HG03064 (cell line): ENCODE results near the gene PPP1R16B.
A peak's percentile ranks its signal among the peaks of the same experiment; 100 is the strongest.

Source experiments
- ATAC-seq: cut with Tn5 transposase; IDR thresholded peaks from one replicate; pipeline ENCODE4 v1.9.1; 2021; ENCODE audit warnings: low read depth; ENCODE audit not compliant: unreplicated experiment

The PPP1R16B gene

DNA sequence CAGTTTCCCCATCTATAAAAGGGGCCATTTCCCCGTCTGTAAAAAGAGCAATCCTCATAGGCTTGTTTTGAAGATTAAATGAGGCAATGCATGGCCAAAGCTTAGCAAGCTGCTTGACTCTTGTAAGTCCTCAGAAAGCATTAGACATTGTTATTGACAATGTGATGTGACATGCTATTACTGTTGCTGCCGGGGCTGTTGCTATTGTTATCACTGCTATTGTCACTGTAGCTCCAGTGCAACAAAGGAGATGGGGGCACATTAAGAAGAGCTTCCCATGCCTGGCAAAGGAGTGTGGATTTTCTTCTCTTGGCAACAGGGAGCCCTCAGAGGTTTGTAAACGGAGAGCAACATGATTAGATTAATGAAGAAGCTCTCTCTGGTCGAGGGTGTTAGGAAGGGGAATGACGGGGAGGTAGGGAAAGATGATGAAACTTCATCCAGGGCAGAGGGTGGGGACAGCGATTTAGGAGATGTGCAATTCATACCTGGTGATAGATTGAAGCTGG, 87.6 kb downstream of the PPP1R16B start:
- peak; percentile 5 for ATAC-seq

GRCh38 chr20:38893565-38894090, 88.1 kb downstream of the PPP1R16B start:
- ATAC-seq, result no peak

GRCh38 chr20:38894091-38894847, 88.8 kb downstream of the PPP1R16B start:
- no peak for ATAC-seq

- ATAC-seq, result no peak
Observed at GRCh38 chr20:38895098-38895949, 89.8 kb downstream of the PPP1R16B start.

DNA sequence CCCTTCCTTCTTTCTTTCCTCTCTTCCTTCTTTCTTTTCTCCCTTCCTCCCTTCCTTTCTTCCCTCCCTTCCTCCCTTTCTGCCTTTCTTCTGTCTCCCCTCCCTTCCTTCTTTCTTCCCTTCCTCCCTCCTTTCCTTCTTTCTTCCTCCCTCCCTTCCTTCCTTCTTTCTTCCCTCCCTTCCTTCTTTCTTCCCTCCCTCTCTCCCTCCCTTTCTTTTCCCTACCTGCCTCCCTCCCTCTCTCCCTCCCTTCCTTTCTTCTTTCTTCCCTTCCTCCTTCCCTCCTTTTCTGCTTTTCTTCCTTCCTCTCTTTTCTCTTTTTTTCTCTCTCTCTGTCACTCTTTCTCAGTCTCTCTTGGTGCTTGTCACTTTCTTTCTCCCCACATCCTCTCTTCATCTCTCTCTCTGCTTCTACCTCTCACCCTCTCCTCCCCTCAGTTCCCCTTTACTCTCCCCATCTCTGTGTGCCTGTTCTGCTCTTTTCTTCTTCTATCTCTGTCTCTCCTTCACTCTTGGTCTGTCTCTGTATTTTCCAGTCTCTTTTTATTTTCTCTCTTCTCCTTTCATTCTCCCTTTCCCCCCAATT, 90.6 kb downstream of the PPP1R16B start:
- ATAC-seq, result no peak

DNA sequence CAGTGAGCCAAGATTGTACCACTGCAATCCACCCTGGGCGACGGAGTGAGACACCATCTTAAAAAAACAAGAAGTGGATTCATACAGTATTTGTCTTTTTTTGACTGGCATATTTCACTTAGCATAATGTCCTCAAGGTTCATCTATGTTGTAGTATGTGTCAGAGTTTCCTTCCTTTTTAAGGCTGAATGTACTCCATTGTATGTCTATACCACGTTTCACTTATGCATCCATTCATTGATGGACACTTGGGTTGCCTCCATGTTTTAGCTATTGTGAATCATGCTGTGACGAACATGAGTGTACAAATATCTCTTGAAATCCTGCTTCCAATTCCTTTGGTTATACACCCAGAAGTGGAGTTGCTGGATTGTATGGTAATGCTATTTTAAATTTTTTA, 91.8 kb downstream of the PPP1R16B start:
- ATAC-seq, result no peak

DNA sequence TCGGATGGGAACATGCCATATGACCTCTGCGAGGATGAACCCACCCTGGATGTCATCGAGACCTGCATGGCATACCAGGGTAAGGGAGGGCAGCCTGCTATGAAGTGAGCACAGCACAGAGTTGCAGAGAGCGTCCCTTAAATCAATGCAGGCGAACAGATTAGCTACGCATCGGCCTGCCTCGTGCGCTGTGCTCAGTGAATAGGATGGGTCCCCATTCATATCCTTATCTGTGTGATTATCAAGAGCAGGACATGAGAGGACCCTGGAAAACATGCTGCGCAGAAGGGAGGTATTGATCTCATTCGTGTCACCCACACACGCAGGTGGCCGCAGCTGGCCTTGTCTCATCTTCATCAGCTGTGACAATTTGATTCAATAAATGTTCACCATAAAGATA, 95.1 kb downstream of the PPP1R16B start:
- ATAC-seq, result no peak

GRCh38 chr20:38902601-38903000, 97.1 kb downstream of the PPP1R16B start:
- ATAC-seq, result no peak

GRCh38 chr20:38903335-38903734, 97.8 kb downstream of the PPP1R16B start:
- no peak for ATAC-seq

GRCh38 chr20:38905375-38905774, 99.9 kb downstream of the PPP1R16B start:
- no peak for ATAC-seq

- no peak for ATAC-seq
Observed at GRCh38 chr20:38907918-38908677, 102.6 kb downstream of the PPP1R16B start.

DNA sequence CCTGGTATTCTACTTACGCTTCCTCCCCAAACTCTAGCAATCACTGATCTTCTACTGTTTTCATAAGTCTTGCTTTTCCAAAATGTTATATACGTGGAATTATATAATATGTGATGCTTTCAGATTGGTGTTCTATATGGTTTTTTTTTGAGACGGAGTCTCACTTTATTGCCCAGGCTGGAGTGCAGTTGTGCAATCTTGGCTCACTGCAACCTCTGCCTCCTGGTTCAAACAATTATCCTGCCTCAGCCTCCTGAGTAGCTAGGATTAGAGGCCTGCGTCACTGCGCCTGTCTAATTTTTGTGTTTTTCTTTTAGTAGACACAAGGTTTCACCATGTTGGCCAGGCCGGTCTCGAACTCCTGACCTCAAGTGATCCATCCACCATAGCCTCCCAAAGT, 109.9 kb downstream of the PPP1R16B start:
- no peak for ATAC-seq

- ATAC-seq, result no peak
Observed at GRCh38 chr20:38917657-38918056, 112.2 kb downstream of the PPP1R16B start.

- no peak for ATAC-seq
Observed at GRCh38 chr20:38918172-38918571, 112.7 kb downstream of the PPP1R16B start.

DNA sequence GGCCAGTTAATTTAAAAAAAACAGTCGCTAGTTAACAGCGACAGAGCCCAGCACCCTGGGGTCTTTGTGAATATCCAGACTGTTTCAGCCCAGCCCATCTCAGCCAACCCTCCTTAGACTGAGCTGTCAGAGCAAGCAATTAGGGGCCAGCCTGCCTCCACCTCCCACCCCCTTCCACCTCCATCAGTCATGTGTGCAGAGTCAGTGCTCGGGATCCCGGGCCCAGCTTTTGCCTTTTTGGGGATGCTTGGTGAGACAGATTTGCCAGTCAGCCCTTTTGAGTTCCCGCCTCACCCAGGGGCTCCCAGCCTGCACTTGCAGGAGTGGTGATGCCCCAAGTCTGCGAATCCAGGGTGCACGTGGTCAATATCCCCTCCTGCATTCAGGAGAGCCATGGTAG, 114.2 kb downstream of the PPP1R16B start:
- no peak for ATAC-seq

DNA sequence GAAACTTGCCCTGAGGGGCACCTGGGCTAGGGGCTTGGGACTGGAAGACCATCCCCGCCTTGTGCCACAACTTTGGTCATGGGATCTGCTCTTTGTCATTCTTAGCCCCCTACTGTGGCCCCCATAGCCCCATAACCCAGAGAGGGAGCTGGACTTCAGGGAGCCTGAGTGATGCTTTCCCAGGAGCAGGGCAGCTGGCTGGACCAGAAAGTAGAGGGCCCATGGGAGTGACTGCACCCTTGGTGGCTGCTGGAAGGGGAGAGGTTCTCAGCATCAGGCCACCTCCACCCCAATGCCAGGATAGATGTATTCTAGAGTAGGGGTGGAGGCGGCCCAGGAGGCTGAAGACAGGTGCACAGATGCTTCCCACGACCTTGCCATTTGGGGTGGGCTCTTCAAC, 114.9 kb downstream of the PPP1R16B start:
- no peak for ATAC-seq

- no peak for ATAC-seq
Observed at GRCh38 chr20:38920851-38921250, 115.4 kb downstream of the PPP1R16B start.

- ATAC-seq, result no peak
Observed at GRCh38 chr20:38924718-38925117, 119.2 kb downstream of the PPP1R16B start.

- peak; percentile 86 for ATAC-seq
Observed at GRCh38 chr20:38926142-38926933, 120.8 kb downstream of the PPP1R16B start, which contains the start of gene FAM83D. TSS of gene FAM83D (plus strand) at chr20:38926417. CDS start at chr20:38926443, 26 bp downstream.
